Measurements from ENCODE around the gene INHA. TPM values are rescaled to one million over a fixed set of nuclear protein-coding genes. Genes with fewer than 3 reads are reported as not detected.

Gene INHA
- polyA plus RNA-seq, 1 experiment: 0.12 TPM

- Histone ChIP-seq H3K27me3 (ENCODE audit: control insufficient read depth, insufficient read depth, low read length) (peaks cover 4% of the 10 kb centered on the region), H3K9me3 (ENCODE audit: control insufficient read depth, insufficient read depth, low read length) (no peaks in the 10 kb centered on the region; the same call in 1 of the 2 replicates), H3K4me3 (ENCODE audit: low read depth, low read length) (peak overlapping the region; percentile 69), H3K27ac (ENCODE audit: low read depth, low read length) (no peak overlapping the region)
- DNase-seq (ENCODE audit: low read depth, low spot score): peak; percentile 37
- ChIA-PET POLR2A (interaction anchor here (0.6 to 1.6 kb wide), 5 partner anchors 8 to 19 kb away, joined by 3 to 7 read pairs (median 3); partner anchors contain the start of genes CHPF, OBSL1 and TMEM198), CTCF (interaction anchor here (1.6 to 2.4 kb wide), 3 partner anchors 8 to 150 kb away, joined by 4 to 17 read pairs (median 5); no protein-coding TSS in a partner anchor)
- TF ChIP-seq CTCF (IDR thresholded peaks at IDR 0.05; ENCODE audit: low read depth, low read length): no peak
These were observed 19.5 kb upstream of the INHA start for GRCh38 chr2:219552382-219553167.

- H3K9me3 ChIP-seq (ENCODE audit: control insufficient read depth, insufficient read depth, low read length): no peaks in the 10 kb centered on the region; the same call in 1 of the 2 replicates
- H3K27me3 ChIP-seq (ENCODE audit: control insufficient read depth, insufficient read depth, low read length): peaks cover 8% of the 10 kb centered on the region
- peak overlapping the region; percentile 69 for H3K4me3 ChIP-seq (ENCODE audit: low read depth, low read length)
- no peak for DNase-seq (ENCODE audit: low read depth, low spot score)
- no peak for TF ChIP-seq CTCF (IDR thresholded peaks at IDR 0.05; ENCODE audit: low read depth, low read length)
- ChIA-PET POLR2A (interaction anchor here (1.1 to 1.6 kb wide), 3 partner anchors 8 to 9 kb away, joined by 3 to 7 read pairs (median 4); partner anchors contain the start of genes CHPF and TMEM198), CTCF (interaction anchor here (1.6 kb wide), 2 partner anchors 12 to 151 kb away, joined by 4 to 5 read pairs; no protein-coding TSS in a partner anchor)
- H3K27ac ChIP-seq (ENCODE audit: low read depth, low read length): no peak overlapping the region
These were observed 19.0 kb upstream of the INHA start for GRCh38 chr2:219553168-219553417.

- DNase-seq (ENCODE audit: low read depth, low spot score): no peak
- TF ChIP-seq CTCF (IDR thresholded peaks at IDR 0.05; ENCODE audit: low read depth, low read length): no peak
- Histone ChIP-seq H3K9me3 (ENCODE audit: control insufficient read depth, insufficient read depth, low read length) (no peaks in the 10 kb centered on the region; the same call in 1 of the 2 replicates), H3K27me3 (ENCODE audit: control insufficient read depth, insufficient read depth, low read length) (peaks cover 9% of the 10 kb centered on the region), H3K4me3 (ENCODE audit: low read depth, low read length) (no peak overlapping the region), H3K27ac (ENCODE audit: low read depth, low read length) (no peak overlapping the region)
- CTCF ChIA-PET: interaction anchor here (1.6 kb wide), 1 partner anchor 12 kb away, joined by 5 read pairs; no protein-coding TSS in a partner anchor
- POLR2A ChIA-PET: interaction anchor here (0.5 kb wide), 1 partner anchor 16 kb away, joined by 8 read pairs; no protein-coding TSS in a partner anchor
These were observed 18.6 kb upstream of the INHA start for GRCh38 chr2:219553463-219553963.

GRCh38 chr2:219554350-219554749, 17.8 kb upstream of the INHA start:
- ChIA-PET CTCF (interaction anchor here (0.7 kb wide), 1 partner anchor 136 kb away, joined by 3 read pairs; no protein-coding TSS in a partner anchor), POLR2A (no interaction called here)
- no peak for TF ChIP-seq CTCF (IDR thresholded peaks at IDR 0.05; ENCODE audit: low read depth, low read length)
- H3K9me3 ChIP-seq (ENCODE audit: control insufficient read depth, insufficient read depth, low read length): peaks cover 3% of the 10 kb centered on the region; the same call in 1 of the 2 replicates
- peaks cover 9% of the 10 kb centered on the region for H3K27me3 ChIP-seq (ENCODE audit: control insufficient read depth, insufficient read depth, low read length)
- no peak overlapping the region for H3K27ac ChIP-seq (ENCODE audit: low read depth, low read length)
- no peak overlapping the region for H3K4me3 ChIP-seq (ENCODE audit: low read depth, low read length)
- DNase-seq (ENCODE audit: low read depth, low spot score): no peak

GRCh38 chr2:219555956-219556355, 16.2 kb upstream of the INHA start:
- CTCF ChIA-PET: no interaction called here
- peaks cover 4% of the 10 kb centered on the region; the same call in 1 of the 2 replicates for H3K9me3 ChIP-seq (ENCODE audit: control insufficient read depth, insufficient read depth, low read length)
- H3K27ac ChIP-seq (ENCODE audit: low read depth, low read length): no peak overlapping the region
- POLR2A ChIA-PET: no interaction called here
- TF ChIP-seq CTCF (IDR thresholded peaks at IDR 0.05; ENCODE audit: low read depth, low read length): no peak
- no peak for DNase-seq (ENCODE audit: low read depth, low spot score)
- H3K4me3 ChIP-seq (ENCODE audit: low read depth, low read length): no peak overlapping the region
- H3K27me3 ChIP-seq (ENCODE audit: control insufficient read depth, insufficient read depth, low read length): peaks cover 9% of the 10 kb centered on the region
